Fibroblast of lung (primary cell): Measurements from ENCODE around the gene ERAP2.

Source experiments
- CTCF ChIP-seq, 2 donors: IDR thresholded peaks in 1 of 2; conservative IDR thresholded peaks in 1 of 2; 1 replicate in 1 of 2; 2 replicates in 1 of 2; pipeline ENCODE4 v1.5.1; 2011 to 2012; ENCODE audit warnings: low read length in 2 of 2, control low read depth in 1 of 2, inconsistent platforms in 1 of 2, low read depth in 1 of 2, mild to moderate bottlenecking in 1 of 2
- EZH2 ChIP-seq: IDR thresholded peaks from 2 replicates; pipeline ENCODE4 v1.5.1; 2012; ENCODE audit warnings: low read length, control low read depth, mild to moderate bottlenecking; ENCODE audit errors: missing control alignments

GRCh38 chr5:96940586-96940985, 64.3 kb downstream of the ERAP2 start:
- TF ChIP-seq CTCF (conservative IDR thresholded peaks at IDR 0.05 in 1 of 2, IDR thresholded peaks at IDR 0.05 in 1 of 2; ENCODE audit: low read depth in 1 of 2, low read length in 2 of 2) (no peak), EZH2 (no peak)
